Esophagus squamous epithelium (tissue), 5 donors: ENCODE results near the gene CD247. TPM values are rescaled to one million over a fixed set of nuclear protein-coding genes. Genes with fewer than 3 reads are reported as not detected.

ENCODE experiments used
- DNase-seq: peaks from one replicate; lab custom pipeline; 2025; lab: John Stamatoyannopoulos, UW
- H3K27ac ChIP-seq, 4 donors: fragments of 200-600 bp; sonication (generic); one replicate each; pipeline ENCODE4 v1.5.1; 2016 to 2019; ENCODE audit warnings: mild to moderate bottlenecking in 1 of 4
- H3K27me3 ChIP-seq, 4 donors: fragments of 200-600 bp; sonication (generic); 1 replicate in 3 of 4; 2 replicates in 1 of 4; pipeline versions ENCODE4 v1.5.1 to v1.6.0; 2017 to 2021; ENCODE audit warnings: antibody characterized with exemption in 1 of 4
- H3K36me3 ChIP-seq, 3 donors: fragments of 200-600 bp; sonication (generic); one replicate each; pipeline ENCODE4 v1.5.1; 2016 to 2019
- H3K4me1 ChIP-seq, 3 donors: fragments of 200-600 bp; sonication (generic); one replicate each; pipeline ENCODE4 v1.5.1; 2017 to 2019
- H3K4me3 ChIP-seq, 4 donors: fragments of 200-600 bp; sonication (generic); 1 replicate in 3 of 4; 2 replicates in 1 of 4; pipeline ENCODE4 v1.5.1; 2016 to 2019; ENCODE audit warnings: mild to moderate bottlenecking in 2 of 4, moderate library complexity in 1 of 4
- H3K9me3 ChIP-seq, 3 donors: fragments of 200-600 bp; sonication (generic); one replicate each; pipeline ENCODE4 v1.5.1; 2016 to 2019
- CTCF ChIP-seq, 6 experiments: fragments of 450-650 bp in 4 of 6; fragments of 200-600 bp in 2 of 6; sonication (generic) in 2 of 6; IDR thresholded peaks; one replicate each; pipeline ENCODE4 v1.5.1; 2016 to 2019; ENCODE audit warnings: antibody characterized with exemption in 6 of 6, mild to moderate bottlenecking in 4 of 6, moderate library complexity in 4 of 6
- POLR2A ChIP-seq, 4 donors: fragments of 450-650 bp; IDR thresholded peaks; one replicate each; pipeline ENCODE4 v1.6.1; 2017; ENCODE audit warnings: antibody characterized with exemption in 4 of 4, mild to moderate bottlenecking in 4 of 4, moderate library complexity in 3 of 4
- WGBS, 2 donors: methylation state at CpG; one replicate each; pipeline ENCODE4 v1.1.5; 2018; 5-methylcytosine and 5-hydroxymethylcytosine counted together
- intact Hi-C: fragments of 100-400 bp; cut with DNase I; formaldehyde crosslinking; loops from one replicate; pipeline ENCODE4 v1.15.0; 2022
- total RNA-seq, 4 donors: library from RNA; depleted of rRNA; stranded (reverse); fragments of >200 nt; gene quantifications; one replicate each; pipeline ENCODE4 v1.1.0, GENCODE V29; 2016
- donor health status: DM: yes; HTN: yes; CAD: no.

Gene CD247
- total RNA-seq, 4 donors from 2014 or later, result 0.68 to 3.5 (median 3.1) TPM

DNA sequence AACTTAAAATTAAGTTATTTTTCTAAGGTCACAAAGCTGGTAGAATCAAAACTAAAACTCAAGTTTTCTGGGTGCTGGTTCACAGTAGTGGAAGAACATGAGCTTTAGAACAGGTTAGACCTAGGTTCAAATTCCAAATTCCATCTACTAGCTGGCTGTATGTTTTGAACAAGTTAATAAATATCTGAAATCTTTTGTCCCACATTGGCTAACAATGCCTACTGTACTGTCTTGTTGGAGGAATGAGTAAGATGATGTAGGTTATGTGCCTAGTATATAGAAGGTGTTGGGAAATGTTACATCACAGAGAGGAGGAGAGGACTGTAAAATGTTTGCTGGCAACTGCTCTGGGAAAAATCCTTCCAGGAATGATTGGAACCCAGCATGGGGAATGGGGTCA lies 14.0 kb upstream of the CD247 start:
- Histone ChIP-seq H3K36me3 (no peaks in the 10 kb centered on the region), H3K9me3 (no peaks in the 10 kb centered on the region), H3K27ac (no peak overlapping the region), H3K4me1 (peaks cover 0 to 9% (median 3%) of the 10 kb centered on the region in 3 donors), H3K27me3 (no peaks in the 10 kb centered on the region), H3K4me3 (no peak overlapping the region)
- TF ChIP-seq CTCF (IDR thresholded peaks at IDR 0.05), result no peak
- TF ChIP-seq POLR2A (IDR thresholded peaks at IDR 0.05), result no peak
- intact Hi-C loops, result loop anchor here (10.0 kb wide), 1 partner anchor 468 kb away; no protein-coding TSS in a partner anchor
- no peak for DNase-seq

- H3K27ac ChIP-seq, result no peak overlapping the region
- intact Hi-C loops, result loop anchor here (10.0 kb wide), 2 partner anchors 265 to 465 kb away; no protein-coding TSS in a partner anchor
- TF ChIP-seq CTCF (IDR thresholded peaks at IDR 0.05) (no peak), POLR2A (IDR thresholded peaks at IDR 0.05) (no peak)
- H3K36me3 ChIP-seq, result no peaks in the 10 kb centered on the region
- H3K9me3 ChIP-seq, result no peaks in the 10 kb centered on the region
- 46 to 73% methylated on average over 8 of the region's 8 CpGs for WGBS, 2 donors
- peaks cover 0 to 9% (median 3%) of the 10 kb centered on the region in 3 donors for H3K4me1 ChIP-seq
- no peak overlapping the region for H3K4me3 ChIP-seq
- no peaks in the 10 kb centered on the region for H3K27me3 ChIP-seq
- no peak for DNase-seq
Observed at GRCh38 chr1:167529829-167530474, 11.6 kb upstream of the CD247 start.

DNA sequence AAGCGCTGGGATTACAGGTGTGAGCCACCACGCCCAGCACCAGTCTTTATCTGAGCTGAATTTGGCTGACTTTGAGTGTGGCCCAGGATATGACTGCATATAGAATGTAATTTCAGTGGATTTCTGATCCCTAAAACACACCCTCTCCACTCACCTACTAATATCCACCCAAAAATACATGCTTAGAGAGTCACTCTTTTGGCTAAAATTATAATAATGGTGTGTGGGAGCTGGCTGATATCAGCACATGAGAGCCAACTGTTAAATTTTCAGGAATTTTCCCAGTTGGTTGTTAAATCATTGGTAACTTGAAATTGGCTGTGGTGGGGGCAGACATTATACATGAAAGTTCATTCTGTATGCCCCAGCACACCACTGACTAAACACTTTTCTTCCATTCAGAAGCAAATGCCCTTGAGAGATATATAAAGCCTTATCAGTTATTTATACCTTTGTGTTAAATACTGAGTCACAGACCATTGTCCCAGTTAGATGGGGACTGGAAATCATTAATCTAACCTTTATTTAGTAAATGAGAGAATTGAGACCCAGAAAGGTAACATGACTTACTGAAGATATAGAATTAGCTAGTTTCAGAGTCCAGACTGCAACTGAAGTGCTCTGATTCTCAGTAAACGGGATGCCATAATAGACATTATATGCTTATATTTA lies 9.9 kb upstream of the CD247 start:
- Histone ChIP-seq H3K27ac (no peak overlapping the region), H3K4me3 (no peak overlapping the region), H3K36me3 (no peaks in the 10 kb centered on the region), H3K4me1 (no peaks in the 10 kb centered on the region), H3K9me3 (no peaks in the 10 kb centered on the region), H3K27me3 (no peaks in the 10 kb centered on the region)
- DNase-seq, result no peak
- intact Hi-C loops, result loop anchor here (10.0 kb wide), 1 partner anchor 263 kb away; no protein-coding TSS in a partner anchor
- WGBS, 2 donors, result 92 to 96% methylated on average over 3 of the region's 3 CpGs
- no peak for TF ChIP-seq POLR2A (IDR thresholded peaks at IDR 0.05)
- TF ChIP-seq CTCF (IDR thresholded peaks at IDR 0.05), result no peak

DNA sequence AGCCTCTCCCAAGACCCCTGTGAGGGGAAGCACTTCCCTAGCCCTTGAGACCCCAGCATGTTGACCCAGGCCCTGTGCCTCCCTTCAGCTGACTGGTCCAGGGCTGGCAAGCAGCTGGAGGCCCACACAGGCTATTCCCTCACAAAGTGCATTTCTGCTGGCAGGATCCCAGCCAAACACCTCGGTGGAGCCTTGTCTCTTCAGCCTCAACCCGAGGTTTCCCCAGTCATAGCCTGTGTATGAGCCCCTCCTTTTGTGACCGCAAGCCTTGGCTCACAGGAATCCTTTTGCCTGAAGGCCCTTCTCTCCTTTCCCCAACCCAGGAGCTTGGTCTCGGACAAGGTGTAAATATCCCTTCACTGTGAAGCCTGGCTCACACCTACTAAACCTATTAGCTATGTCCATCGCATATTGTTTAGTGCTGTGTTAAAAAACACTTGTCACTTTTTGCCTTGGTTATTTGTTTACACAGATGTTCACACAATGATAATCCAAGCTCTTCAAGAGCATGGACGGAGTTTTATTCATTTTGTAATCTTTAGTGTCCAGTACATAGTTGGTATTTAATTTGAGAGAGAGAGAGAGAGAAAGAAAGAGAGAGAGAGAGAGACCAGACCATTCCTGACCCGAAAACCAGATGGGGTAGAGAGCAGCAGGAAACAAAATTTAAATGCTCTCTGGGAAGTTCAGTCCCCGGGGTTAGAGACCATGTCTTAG lies 8.5 kb upstream of the CD247 start:
- Histone ChIP-seq H3K9me3 (no peaks in the 10 kb centered on the region), H3K36me3 (no peaks in the 10 kb centered on the region), H3K4me3 (no peak overlapping the region), H3K27me3 (no peaks in the 10 kb centered on the region), H3K27ac (no peak overlapping the region), H3K4me1 (no peaks in the 10 kb centered on the region)
- no peak for DNase-seq
- intact Hi-C loops, result loop anchor here (10.0 kb wide), 1 partner anchor 262 kb away; no protein-coding TSS in a partner anchor
- WGBS, 2 donors, result 61 to 73% methylated on average over 6 to 8 of the region's 8 CpGs
- TF ChIP-seq CTCF (IDR thresholded peaks at IDR 0.05) (no peak), POLR2A (IDR thresholded peaks at IDR 0.05) (no peak)
